Pancreas (tissue), 10 donors: ENCODE data around the gene NPHP1. TPM values are rescaled to one million over a fixed set of nuclear protein-coding genes. Genes with fewer than 3 reads are reported as not detected.
"Not testable (repeated sequence)": the region's sequence is repeated elsewhere in the genome, so short reads cannot be mapped to it uniquely, and the experiment has no call there.

Experiments
- ATAC-seq, 4 donors: fragments of 200-7000 bp; cut with Tn5 transposase; one replicate each; pipeline versions ENCODE4 v1.8.0 to v1.9.1; 2020; ENCODE audit warnings: mild to moderate bottlenecking in 4 of 4, moderate library complexity in 4 of 4
- DNase-seq, 6 donors: peaks; one replicate each; pipeline ENCODE4 v3.0.0-alpha.2; 2020
- FAIRE-seq: peaks from 2 replicates; lab custom pipeline; 2012; peaks lifted over from hg19 to GRCh38; lab: Jason Lieb, UNC
- H3K27ac ChIP-seq, 4 donors: fragments of 200-600 bp; sonication (generic); 1 replicate in 3 of 4; 2 replicates in 1 of 4; pipeline versions ENCODE4 v1.5.0 to v1.8.0; 2020
- H3K27me3 ChIP-seq, 4 donors: fragments of 200-600 bp; one replicate each; pipeline ENCODE4 v1.8.0; 2021
- H3K36me3 ChIP-seq, 3 donors: fragments of 200-600 bp; sonication (generic) in 1 of 3; one replicate each; pipeline versions ENCODE4 v1.5.0 to v1.8.0; 2020 to 2021
- H3K4me1 ChIP-seq, 3 donors: fragments of 200-600 bp; one replicate each; pipeline ENCODE4 v1.8.0; 2021
- H3K4me3 ChIP-seq, 4 donors: fragments of 200-600 bp; sonication (generic) in 2 of 4; one replicate each; pipeline versions ENCODE4 v1.5.0 to v1.8.0; 2020 to 2021
- H3K9me3 ChIP-seq, 4 donors: fragments of 200-600 bp; one replicate each; pipeline ENCODE4 v1.8.0; 2021
- CTCF ChIP-seq, 4 donors: fragments of 200-600 bp; sonication (generic) in 3 of 4; IDR thresholded peaks; one replicate each; pipeline versions ENCODE4 v1.5.0 to v1.8.0; 2021; ENCODE audit warnings: antibody characterized with exemption in 4 of 4
- WGBS, 2 donors: extraction: QIAGEN DNeasy Blood & Tissue Kit; methylation state at CpG; one replicate each; pipeline ENCODE4 v1.1.7; 2013; 5-methylcytosine and 5-hydroxymethylcytosine counted together
- intact Hi-C, 3 donors: fragments of 100-400 bp; cut with DNase I; formaldehyde crosslinking; loops; one replicate each; pipeline versions ENCODE4 v1.11.1 to v1.14.2; 2022
- polyA plus RNA-seq, 2 donors: library from polyadenylated mRNA; stranded (reverse); fragments of 200-250 nt; gene quantifications; one replicate each; pipeline ENCODE4 v1.2.3, GENCODE V29; 2013
- total RNA-seq, 6 donors: library from RNA; stranded (reverse); fragmentation: NEBNext Ultra II Directional in 4 of 6; extraction: Animal tissue kit (Norgen Biotek cat#: 25700) in 4 of 6; gene quantifications; one replicate each; pipeline versions ENCODE4 v1.2.1 to v1.2.4, GENCODE V29; 2021 to 2023
- donor health status: healthy with polysubstance abuse.
- donor health status: DM: no; HTN: no; CAD: no; lungs with moderate emphysema.
- donor health status: DM: no; HTN: no; CAD: no.
- donor health status: control.
- donor health status: control.
- donor health status: Bipolar disorder and iron deficiency.
- donor health status: DM: yes; HTN: yes; CAD: no.
- donor health status: DM: no; HTN: no; CAD: no.
- donor health status: DM: no; HTN: no; CAD: no.
- donor health status: DM: yes; HTN: yes; CAD: no.

NPHP1 gene
- 1 to 10 TPM; 1.2 to 3.1 (median 2.1) TPM for total RNA-seq
- 1 to 10 TPM; 3.4 to 9.2 TPM for polyA plus RNA-seq

GRCh38 chr2:110204408-110205385 is at the start of gene NPHP1:
NPHP1 (minus strand) TSS chr2:110205013; CDS start chr2:110204968, 45 bp downstream.
- 1% methylated on average over 40 to 43 of the region's 43 CpGs for WGBS, 2 donors

GRCh38 chr2:110248081-110248795 is 43.4 kb upstream of the NPHP1 start:
- H3K27ac ChIP-seq, H3K36me3 ChIP-seq, H3K27me3 ChIP-seq, H3K4me1 ChIP-seq, FAIRE-seq, H3K9me3 ChIP-seq, intact Hi-C loops, ATAC-seq, H3K4me3 ChIP-seq: not testable (repeated sequence)
- DNase-seq = peak in 1 of 6 donors; percentile 10
- WGBS, 2 donors = 74 to 88% methylated on average over 5 to 6 of the region's 7 CpGs

More at GRCh38 chr2:110204408-110205385, at the start of gene NPHP1:
- FAIRE-seq = no peak
- peaks cover 0 to 6% (median 0%) of the 10 kb centered on the region in 3 donors for H3K4me1 ChIP-seq
- H3K27me3 ChIP-seq = no peaks in the 10 kb centered on the region
- peak; percentile 75 to 94 (median 88) for DNase-seq
- peak; percentile 98 to 99 (median 99) for ATAC-seq
- no peaks in the 10 kb centered on the region for H3K36me3 ChIP-seq
- peak within 1 kb of the TSS in 1 of 4 donors; percentile 25 for H3K27ac ChIP-seq
- no peak for TF ChIP-seq CTCF (IDR thresholded peaks at IDR 0.05)
- peak within 1 kb of the TSS; percentile 56 to 76 (median 72) for H3K4me3 ChIP-seq
- no peaks in the 10 kb centered on the region for H3K9me3 ChIP-seq
- intact Hi-C loops = no loop called here

- H3K27ac ChIP-seq, H3K4me3 ChIP-seq, intact Hi-C loops, FAIRE-seq, H3K27me3 ChIP-seq, H3K4me1 ChIP-seq, H3K36me3 ChIP-seq, H3K9me3 ChIP-seq, DNase-seq: not testable (repeated sequence)
- WGBS, 2 donors = no CpG with 5 or more reads among the region's 89 CpGs
- peak in 3 of 4 donors; percentile 55 to 66 (median 65) for ATAC-seq
Measured at GRCh38 chr2:110245488-110246435, 40.9 kb upstream of the NPHP1 start.

GRCh38 chr2:110243283-110243682 is 38.5 kb upstream of the NPHP1 start:
- H3K4me1 ChIP-seq, H3K4me3 ChIP-seq, FAIRE-seq, H3K27me3 ChIP-seq, H3K36me3 ChIP-seq, intact Hi-C loops, DNase-seq, H3K27ac ChIP-seq, H3K9me3 ChIP-seq, ATAC-seq: not testable (repeated sequence)
- 86 to 94% methylated on average over 1 of the region's 3 CpGs for WGBS, 2 donors

- ATAC-seq = peak in 1 of 4 donors; percentile 52
- H3K4me1 ChIP-seq, H3K27me3 ChIP-seq, H3K4me3 ChIP-seq, H3K27ac ChIP-seq, H3K36me3 ChIP-seq, DNase-seq, FAIRE-seq, intact Hi-C loops, H3K9me3 ChIP-seq: not testable (repeated sequence)
- WGBS, 2 donors = 23 to 27% methylated on average over 5 of the region's 5 CpGs
Measured at GRCh38 chr2:110234514-110234913, 29.7 kb upstream of the NPHP1 start.

GRCh38 chr2:110229886-110230285 is 25.1 kb upstream of the NPHP1 start:
- not testable (repeated sequence) for FAIRE-seq

GRCh38 chr2:110222626-110223025 is 17.8 kb upstream of the NPHP1 start:
- WGBS, 2 donors = 85 to 89% methylated on average over 1 of the region's 1 CpG
- intact Hi-C loops, H3K27me3 ChIP-seq, DNase-seq, ATAC-seq, H3K4me3 ChIP-seq, H3K36me3 ChIP-seq, H3K4me1 ChIP-seq, H3K27ac ChIP-seq, FAIRE-seq, H3K9me3 ChIP-seq: not testable (repeated sequence)

More at GRCh38 chr2:110229886-110230285, 25.1 kb upstream of the NPHP1 start:
- H3K4me1 ChIP-seq, intact Hi-C loops, H3K27ac ChIP-seq, ATAC-seq, H3K36me3 ChIP-seq, H3K4me3 ChIP-seq, DNase-seq, H3K9me3 ChIP-seq, H3K27me3 ChIP-seq: not testable (repeated sequence)
- no CpG with 5 or more reads among the region's 1 CpG for WGBS, 2 donors
